ENCODE results near the gene ZCCHC17.
A peak's percentile ranks its signal among the peaks of the same experiment; 100 is the strongest.
"Not testable (repeated sequence)": the region's sequence is repeated elsewhere in the genome, so short reads cannot be mapped to it uniquely, and the experiment has no call there.

Gene ZCCHC17

GRCh38 chr1:31370565-31370964 is 73.7 kb downstream of the ZCCHC17 start:
- DNase-seq (ENCODE audit: low spot score) = no peak

- DNase-seq (ENCODE audit: low spot score) = no peak
These were observed 74.5 kb downstream of the ZCCHC17 start for GRCh38 chr1:31371121-31371959.

GRCh38 chr1:31372051-31372450 is 75.2 kb downstream of the ZCCHC17 start:
- no peak for DNase-seq (ENCODE audit: low spot score)

GRCh38 chr1:31372751-31373055 is 75.9 kb downstream of the ZCCHC17 start:
- no peak for DNase-seq (ENCODE audit: low spot score)

GRCh38 chr1:31373056-31373896 is 76.4 kb downstream of the ZCCHC17 start, which contains the start of gene FABP3:
Gene FABP3 (minus strand): TSS chr1:31373076. CDS start chr1:31373014, 62 bp downstream.
- peak; percentile 91 for DNase-seq (ENCODE audit: low spot score)

GRCh38 chr1:31373897-31374486 is 77.2 kb downstream of the ZCCHC17 start:
- no peak for DNase-seq (ENCODE audit: low spot score)

GRCh38 chr1:31374511-31375196 is 77.8 kb downstream of the ZCCHC17 start:
- DNase-seq (ENCODE audit: low spot score) = no peak

- peak; percentile 61 for DNase-seq (ENCODE audit: low spot score)
These were observed 79.7 kb downstream of the ZCCHC17 start for GRCh38 chr1:31376375-31377134.

GRCh38 chr1:31377364-31377863 is 80.6 kb downstream of the ZCCHC17 start:
- DNase-seq (ENCODE audit: low spot score) = no peak

GRCh38 chr1:31378001-31378400 is 81.2 kb downstream of the ZCCHC17 start:
- no peak for DNase-seq (ENCODE audit: low spot score)

GRCh38 chr1:31380181-31380580 is 83.3 kb downstream of the ZCCHC17 start:
- no peak for DNase-seq (ENCODE audit: low spot score)

- DNase-seq (ENCODE audit: low spot score) = no peak
These were observed 84.8 kb downstream of the ZCCHC17 start for GRCh38 chr1:31381394-31382294.

GRCh38 chr1:31382379-31382989 is 85.7 kb downstream of the ZCCHC17 start:
- DNase-seq (ENCODE audit: low spot score) = no peak

GRCh38 chr1:31383967-31384366 is 87.1 kb downstream of the ZCCHC17 start:
- no peak for DNase-seq (ENCODE audit: low spot score)

- not testable (repeated sequence) for DNase-seq (ENCODE audit: low spot score)
These were observed 89.9 kb downstream of the ZCCHC17 start for GRCh38 chr1:31386576-31387243.

- DNase-seq (ENCODE audit: low spot score) = no peak
These were observed 90.8 kb downstream of the ZCCHC17 start for GRCh38 chr1:31387612-31388011.

- DNase-seq (ENCODE audit: low spot score) = no peak
These were observed 92.8 kb downstream of the ZCCHC17 start for GRCh38 chr1:31389616-31390015.

GRCh38 chr1:31390071-31390470 is 93.2 kb downstream of the ZCCHC17 start:
- DNase-seq (ENCODE audit: low spot score) = no peak

- no peak for DNase-seq (ENCODE audit: low spot score)
These were observed 96.6 kb downstream of the ZCCHC17 start for GRCh38 chr1:31393463-31393862.

Data from ecto neural progenitor cell (in vitro differentiated cells).